IMR-90 (cell line): ENCODE measurements around the gene C1GALT1C1. TPM values are rescaled to one million over a fixed set of nuclear protein-coding genes. Genes with fewer than 3 reads are reported as not detected.

ENCODE experiments used
- ATAC-seq: fragments of 200-7000 bp; cut with Tn5 transposase; 2 replicates; pipeline ENCODE4 v1.9.1; 2020; ENCODE audit warnings: low read depth, mild to moderate bottlenecking, moderate library complexity
- BruUV-seq: library from RNA; stranded (reverse); fragments of 400-500 nt; replicated peaks from 2 replicates; lab custom pipeline; 2021; lab: Mats Ljungman, UMichigan
- CTCF ChIA-PET: fragments of 300-600 bp; formaldehyde crosslinking; extraction: SDS; loops from one replicate; lab custom pipeline; 2021; ENCODE audit warnings: antibody characterized with exemption; lab: Yijun Ruan, JAX
- POLR2A ChIA-PET: fragments of 300-600 bp; sonication (Branson Sonifier 250); formaldehyde crosslinking; loops from one replicate; lab custom pipeline; 2022; ENCODE audit warnings: antibody characterized with exemption; ENCODE audit not compliant: unreplicated experiment; lab: Charles Lee
- DNase-seq: peaks from one replicate; pipeline ENCODE4 v3.0.0; 2013
- H2AFZ ChIP-seq: replicated peaks from 2 replicates; pipeline ENCODE3; 2013; ENCODE audit warnings: low read length, mild to moderate bottlenecking; ENCODE audit not compliant: poor library complexity
- H2AK5ac ChIP-seq: 2 replicates; pipeline ENCODE4 v1.6.1; 2013; ENCODE audit warnings: low read depth, low read length, inconsistent platforms
- H2AK9ac ChIP-seq: replicated peaks from 2 replicates; pipeline ENCODE3; 2013; ENCODE audit warnings: mild to moderate bottlenecking, low read depth, low read length, moderate library complexity; ENCODE audit not compliant: poor library complexity
- H2BK120ac ChIP-seq: 2 replicates; pipeline ENCODE4 v1.6.1; 2013; ENCODE audit warnings: low read depth, low read length, inconsistent platforms
- H2BK15ac ChIP-seq: 3 replicates; pipeline ENCODE4 v1.6.1; 2013; ENCODE audit warnings: low read depth, low read length, inconsistent platforms
- H2BK20ac ChIP-seq: 2 replicates; pipeline ENCODE4 v1.6.1; 2013; ENCODE audit warnings: low read depth, mild to moderate bottlenecking, inconsistent platforms, low read length, moderate library complexity
- H2BK5ac ChIP-seq: 2 replicates; pipeline ENCODE4 v1.6.1; 2013; ENCODE audit warnings: mild to moderate bottlenecking, low read depth, low read length, inconsistent platforms; ENCODE audit not compliant: poor library complexity, severe bottlenecking
- H3K14ac ChIP-seq: replicated peaks from 2 replicates; pipeline ENCODE4 v1.6.1; 2013; ENCODE audit warnings: low read depth, low read length, inconsistent platforms
- H3K18ac ChIP-seq: 2 replicates; pipeline ENCODE4 v1.6.1; 2013; ENCODE audit warnings: low read depth, low read length, control low read depth
- H3K23ac ChIP-seq: 2 replicates; pipeline ENCODE4 v1.6.1; 2013; ENCODE audit warnings: low read depth, low read length, inconsistent platforms
- H3K27ac ChIP-seq: 2 replicates; pipeline ENCODE4 v1.5.1; 2013; ENCODE audit warnings: mild to moderate bottlenecking, control low read depth, low read length; ENCODE audit not compliant: insufficient read depth
- H3K27me3 ChIP-seq: 2 replicates; pipeline ENCODE4 v1.6.1; 2013; ENCODE audit warnings: low read length; ENCODE audit not compliant: control insufficient read depth, insufficient read depth
- H3K36me3 ChIP-seq: 2 replicates; pipeline ENCODE4 v1.6.1; 2013; ENCODE audit warnings: low read length, mixed read lengths; ENCODE audit not compliant: control insufficient read depth, insufficient read depth
- H3K4ac ChIP-seq: 2 replicates; pipeline ENCODE4 v1.6.1; 2013; ENCODE audit warnings: low read depth, low read length, inconsistent platforms
- H3K4me1 ChIP-seq: 2 replicates; pipeline ENCODE4 v1.6.1; 2013; ENCODE audit warnings: low read length, mixed read lengths; ENCODE audit not compliant: control insufficient read depth, insufficient read depth
- H3K4me2 ChIP-seq: 2 replicates; pipeline ENCODE4 v1.6.1; 2013; ENCODE audit warnings: low read depth, mild to moderate bottlenecking, control low read depth, low read length, moderate library complexity
- H3K4me3 ChIP-seq: 2 replicates; pipeline ENCODE4 v1.5.1; 2013; ENCODE audit warnings: low read depth, mild to moderate bottlenecking, control low read depth, low read length, moderate library complexity; ENCODE audit not compliant: insufficient read depth
- H3K56ac ChIP-seq: 2 replicates; pipeline ENCODE4 v1.6.1; 2013; ENCODE audit warnings: low read length, inconsistent platforms; ENCODE audit not compliant: insufficient read depth; ENCODE audit errors: extremely low read depth
- H3K79me1 ChIP-seq, 2 experiments: 2 replicates each; pipeline ENCODE4 v1.6.1; 2013; ENCODE audit warnings: low read length in 2 of 2, inconsistent platforms in 1 of 2, low read depth in 1 of 2
- H3K9ac ChIP-seq: 2 replicates; pipeline ENCODE4 v1.6.1; 2013; ENCODE audit warnings: low read depth, low read length, control low read depth
- H3K9me1 ChIP-seq: 2 replicates; pipeline ENCODE4 v1.6.1; 2013; ENCODE audit warnings: low read length, inconsistent platforms; ENCODE audit not compliant: insufficient read depth
- H3K9me3 ChIP-seq: 2 replicates; pipeline ENCODE4 v1.6.1; 2013; ENCODE audit warnings: low read length; ENCODE audit not compliant: control insufficient read depth, insufficient read depth
- H4K20me1 ChIP-seq: 2 replicates; pipeline ENCODE4 v1.6.1; 2013; ENCODE audit warnings: low read length, inconsistent platforms; ENCODE audit not compliant: insufficient read depth
- H4K5ac ChIP-seq: 2 replicates; pipeline ENCODE4 v1.6.1; 2013; ENCODE audit warnings: mild to moderate bottlenecking, low read depth, low read length, control low read depth
- H4K8ac ChIP-seq, 2 experiments: 2 replicates each; pipeline ENCODE4 v1.6.1; 2013; ENCODE audit warnings: low read depth in 2 of 2, low read length in 2 of 2, control low read depth in 1 of 2, inconsistent platforms in 1 of 2
- H4K91ac ChIP-seq: 2 replicates; pipeline ENCODE4 v1.6.1; 2013; ENCODE audit warnings: low read depth, low read length, inconsistent platforms; ENCODE audit not compliant: insufficient read depth
- CEBPB ChIP-seq: IDR thresholded peaks from 2 replicates; pipeline ENCODE4 v1.6.1; 2012; ENCODE audit warnings: low read depth, low read length, improper control_type of control experiment
- CHD1 ChIP-seq: IDR thresholded peaks from 2 replicates; pipeline ENCODE4 v1.6.1; 2012; ENCODE audit warnings: low read depth, low read length, improper control_type of control experiment
- MAFK ChIP-seq: IDR thresholded peaks from 2 replicates; pipeline ENCODE4 v1.6.1; 2012; ENCODE audit warnings: low read depth, low read length, improper control_type of control experiment
- MXI1 ChIP-seq: IDR thresholded peaks from 2 replicates; pipeline ENCODE4 v1.6.1; 2012; ENCODE audit warnings: low read depth, mild to moderate bottlenecking, low read length, moderate library complexity, borderline replicate concordance
- SMC3 ChIP-seq: fragments of 150-350 bp; IDR thresholded peaks from 2 replicates; pipeline ENCODE4 v1.6.1; 2016; ENCODE audit warnings: low read depth, mild to moderate bottlenecking, antibody characterized with exemption, low read length, moderate library complexity
- WGBS, 2 experiments: methylation state at CpG; one replicate each; pipeline versions ENCODE4 v1.1.5 to v1.1.7; 2013; ENCODE audit warnings: missing lambda C conversion rate in 2 of 2; ENCODE audit not compliant: insufficient read length in 1 of 2; ENCODE audit errors: extremely low coverage in 2 of 2; 5-methylcytosine and 5-hydroxymethylcytosine counted together
- dilution Hi-C: fragments of 300-500 bp; cut with HindIII; formaldehyde crosslinking; loops from one replicate; pipeline ENCODE4 v1.14.3; 2018; ENCODE audit warnings: low sequenced_read_pairs; ENCODE audit not compliant: unreplicated experiment
- in situ Hi-C: fragments of 300-500 bp; cut with MboI; formaldehyde crosslinking; loops from 3 replicates; pipeline ENCODE4 v1.14.3; 2019; ENCODE audit warnings: low sequenced_read_pairs, inconsistent platforms, mixed read lengths
- intact Hi-C: fragments of 100-400 bp; cut with micrococcal nuclease; formaldehyde crosslinking; loops from 2 replicates; pipeline ENCODE4 v1.10.0; 2022
- polyA plus RNA-seq, 3 experiments: library from polyadenylated mRNA; depleted of rRNA; stranded (reverse); fragments of >200 nt; gene quantifications; 2 replicates each; pipeline ENCODE4 v1.2.3, GENCODE V29; 2012; ENCODE audit warnings: low replicate concordance in 1 of 3
- total RNA-seq: library from RNA; depleted of rRNA; stranded (reverse); fragments of >200 nt; gene quantifications from 2 replicates; pipeline ENCODE4 v1.2.3, GENCODE V29; 2012
- TF ChIP-seq, protein P1 (sequence below): fragments of 150-350 bp; IDR thresholded peaks from 2 replicates; pipeline ENCODE4 v1.6.1; 2016; ENCODE audit warnings: low read depth, mild to moderate bottlenecking, low read length, moderate library complexity, borderline replicate concordance

Gene C1GALT1C1
- total and polyA plus RNA-seq, 2 of the 4 experiments (the other 2 are of a cell fraction), result 15.2 to 20.0 TPM

DNA sequence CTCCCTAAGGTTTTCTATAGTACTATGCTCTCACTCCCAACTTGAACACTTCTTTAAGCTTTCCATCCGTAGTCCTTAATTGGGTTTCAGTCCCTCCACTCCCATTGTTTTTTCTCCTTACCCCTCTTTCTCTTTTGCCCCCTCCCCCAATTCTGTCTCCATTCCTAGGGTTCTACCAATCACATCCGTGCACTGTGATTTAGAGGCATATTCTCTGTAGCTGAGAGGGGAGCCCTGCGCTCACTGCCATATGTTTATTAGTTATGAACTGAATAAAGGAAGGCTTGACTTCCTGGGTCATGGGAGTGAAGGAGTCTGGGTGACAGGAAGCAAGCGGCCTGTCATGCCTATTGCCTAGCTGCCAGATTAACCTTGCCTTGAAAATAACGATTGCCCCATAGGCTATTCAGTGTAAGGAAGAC lies 25.5 kb downstream of the C1GALT1C1 start:
- Histone ChIP-seq H3K4me1 (no peaks in the 10 kb centered on the region), H4K20me1 (no peaks in the 10 kb centered on the region), H3K18ac (peak overlapping the region; percentile 37; the same call in 1 of the 2 replicates), H3K27ac (peak overlapping the region; percentile 95), H2AFZ (peak overlapping the region; percentile 89), H3K23ac (0 out of 2 replicates have a peak overlapping the region, but pooled peaks have one; percentile 41), H4K8ac (peak overlapping the region; percentile 91 to 98), H2BK5ac (peak overlapping the region; percentile 72), H2BK15ac (no peak overlapping the region), H3K9me3 (no peaks in the 10 kb centered on the region), H3K4me2 (peak overlapping the region; percentile 97), H3K56ac (peak overlapping the region; percentile 83; the same call in 1 of the 2 replicates), H2AK9ac (peak overlapping the region; percentile 88), H3K4ac (peak overlapping the region; percentile 84), H3K79me1 (no peaks in the 10 kb centered on the region), H2AK5ac (peak overlapping the region; percentile 35), H4K91ac (peak overlapping the region; percentile 63), H2BK120ac (0 out of 2 replicates have a peak overlapping the region, but pooled peaks have one; percentile 10), H3K4me3 (peak overlapping the region; percentile 88), H4K5ac (peak overlapping the region; percentile 78), H3K14ac (peak overlapping the region; percentile 70), H3K36me3 (peaks cover 3% of the 10 kb centered on the region; the same call in 1 of the 2 replicates), H3K27me3 (no peaks in the 10 kb centered on the region), H2BK20ac (no peak overlapping the region), H3K9ac (peak overlapping the region; percentile 96), H3K9me1 (no peaks in the 10 kb centered on the region)
- CTCF ChIA-PET, result no interaction called here
- ATAC-seq (peak; percentile 64), DNase-seq (peak; percentile 33)
- no TSS peak for BruUV-seq
- POLR2A ChIA-PET, result interaction anchor here (0.9 to 1.3 kb wide), 2 partner anchors 43 to 61 kb away, joined by 3 to 10 read pairs; partner anchors contain the start of gene CUL4B
- WGBS, 2 experiments, result no CpG with 5 or more reads among the region's 5 CpGs
- TF ChIP-seq SMC3 (no peak), MXI1 (no peak), CEBPB (peak; percentile 50; the same call in 1 of the 2 replicates), CHD1 (no peak), MAFK (no peak)
- TF ChIP-seq, protein P1, sequence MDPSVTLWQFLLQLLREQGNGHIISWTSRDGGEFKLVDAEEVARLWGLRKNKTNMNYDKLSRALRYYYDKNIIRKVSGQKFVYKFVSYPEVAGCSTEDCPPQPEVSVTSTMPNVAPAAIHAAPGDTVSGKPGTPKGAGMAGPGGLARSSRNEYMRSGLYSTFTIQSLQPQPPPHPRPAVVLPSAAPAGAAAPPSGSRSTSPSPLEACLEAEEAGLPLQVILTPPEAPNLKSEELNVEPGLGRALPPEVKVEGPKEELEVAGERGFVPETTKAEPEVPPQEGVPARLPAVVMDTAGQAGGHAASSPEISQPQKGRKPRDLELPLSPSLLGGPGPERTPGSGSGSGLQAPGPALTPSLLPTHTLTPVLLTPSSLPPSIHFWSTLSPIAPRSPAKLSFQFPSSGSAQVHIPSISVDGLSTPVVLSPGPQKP, result no peak
- intact Hi-C loops (loop anchor here (1.0 kb wide), 2 partner anchors 43 to 106 kb away; no protein-coding TSS in a partner anchor), in situ Hi-C loops (no loop called here), dilution Hi-C loops (no loop called here)
